Common myeloid progenitor, CD34-positive (primary cell): ENCODE results near the gene HSPA9.

Experiments used
- CTCF ChIA-PET: fragments of 350-600 bp; sonication (Branson Sonifier 250); formaldehyde crosslinking; loops from one replicate; lab custom pipeline; 2021; ENCODE audit warnings: antibody characterized with exemption; lab: Charles Lee
- POLR2A ChIA-PET: fragments of 350-600 bp; sonication (Branson Sonifier 250); formaldehyde crosslinking; loops from one replicate; lab custom pipeline; 2021; ENCODE audit warnings: antibody characterized with exemption; lab: Charles Lee
- DNase-seq, 3 donors: peaks; one replicate each; pipeline versions ENCODE4 v3.0.0 to v3.0.0-alpha.2; 2013
- H3K27ac ChIP-seq, 2 experiments: 1 replicate in 1 of 2; 2 replicates in 1 of 2; pipeline ENCODE4 v1.7.0; 2013; ENCODE audit warnings: inconsistent platforms in 2 of 2, low read length in 2 of 2, mild to moderate bottlenecking in 2 of 2, low read depth in 1 of 2, moderate library complexity in 1 of 2; ENCODE audit not compliant: severe bottlenecking in 2 of 2, insufficient read depth in 1 of 2, poor library complexity in 1 of 2
- H3K27me3 ChIP-seq, 5 experiments: replicated peaks in 2 of 5; 1 replicate in 3 of 5; 2 replicates in 2 of 5; pipeline versions ENCODE4 v1.6.1 to v1.7.0; 2013; ENCODE audit warnings: low read length in 4 of 5, mild to moderate bottlenecking in 2 of 5, moderate library complexity in 2 of 5, inconsistent platforms in 1 of 5; ENCODE audit not compliant: insufficient read depth in 5 of 5, control insufficient read depth in 4 of 5
- H3K36me3 ChIP-seq, 4 experiments: 1 replicate in 2 of 4; 2 replicates in 2 of 4; pipeline versions ENCODE4 v1.6.1 to v1.7.0; 2013; ENCODE audit warnings: low read length in 3 of 4, control low read depth in 1 of 4, mild to moderate bottlenecking in 1 of 4; ENCODE audit not compliant: control insufficient read depth in 4 of 4, insufficient read depth in 4 of 4
- H3K4me1 ChIP-seq, 4 experiments: 1 replicate in 3 of 4; 2 replicates in 1 of 4; pipeline versions ENCODE4 v1.6.1 to v1.7.1; 2013; ENCODE audit warnings: low read length in 3 of 4, mild to moderate bottlenecking in 3 of 4, control low read depth in 1 of 4, inconsistent platforms in 1 of 4, moderate library complexity in 1 of 4; ENCODE audit not compliant: control insufficient read depth in 4 of 4, insufficient read depth in 4 of 4; ENCODE audit errors: control extremely low read depth in 1 of 4
- H3K4me3 ChIP-seq, 7 experiments: 1 replicate in 4 of 7; 2 replicates in 3 of 7; pipeline versions ENCODE4 v1.5.1 to v1.7.0; 2013; ENCODE audit warnings: mild to moderate bottlenecking in 7 of 7, low read length in 6 of 7, moderate library complexity in 6 of 7, inconsistent platforms in 2 of 7, low read depth in 2 of 7, control low read depth in 1 of 7; ENCODE audit not compliant: insufficient read depth in 4 of 7, control insufficient read depth in 1 of 7; ENCODE audit errors: extremely low read depth in 1 of 7
- H3K9me3 ChIP-seq, 5 experiments: 1 replicate in 4 of 5; 2 replicates in 1 of 5; pipeline versions ENCODE4 v1.6.1 to v1.7.1; 2013; ENCODE audit warnings: low read length in 4 of 5, mild to moderate bottlenecking in 2 of 5, inconsistent platforms in 1 of 5, low read depth in 1 of 5, moderate library complexity in 1 of 5; ENCODE audit not compliant: control insufficient read depth in 4 of 5, insufficient read depth in 2 of 5; ENCODE audit errors: control extremely low read depth in 1 of 5
- WGBS: methylation state at CpG from one replicate; pipeline ENCODE4 v1.1.5; 2013; ENCODE audit not compliant: insufficient coverage; 5-methylcytosine and 5-hydroxymethylcytosine counted together

HSPA9 gene

GRCh38 chr5:138527170-138527569, 48.0 kb downstream of the HSPA9 start:
- 67% methylated on average over 1 of the region's 1 CpG for WGBS
- H3K9me3 ChIP-seq, result no peaks in the 10 kb centered on the region
- no peak overlapping the region for H3K4me3 ChIP-seq
- no peaks in the 10 kb centered on the region for H3K27me3 ChIP-seq
- H3K4me1 ChIP-seq, result peaks cover 0 to 2% (median 0%) of the 10 kb centered on the region in 4 experiments
- no peak for DNase-seq
- no peak overlapping the region for H3K27ac ChIP-seq
- ChIA-PET CTCF (interaction anchor here (0.9 to 3.4 kb wide), 4 partner anchors 10 to 77 kb away, joined by 3 to 14 read pairs (median 5); partner anchors contain the start of gene ETF1), POLR2A (interaction anchor here (0.5 to 1.5 kb wide), 2 partner anchors 9 to 24 kb away, joined by 3 to 4 read pairs; no protein-coding TSS in a partner anchor)
- H3K36me3 ChIP-seq, result peaks cover 1 to 48% (median 7%) of the 10 kb centered on the region in 4 experiments

- DNase-seq, result no peak
- ChIA-PET CTCF (no interaction called here), POLR2A (no interaction called here)
- H3K9me3 ChIP-seq, result no peaks in the 10 kb centered on the region
- no peak overlapping the region for H3K27ac ChIP-seq
- peaks cover 2 to 33% (median 8%) of the 10 kb centered on the region in 4 experiments for H3K36me3 ChIP-seq
- peaks cover 0 to 2% (median 0%) of the 10 kb centered on the region in 4 experiments for H3K4me1 ChIP-seq
- H3K4me3 ChIP-seq, result no peak overlapping the region
- H3K27me3 ChIP-seq, result no peaks in the 10 kb centered on the region
- WGBS, result 100% methylated on average over 5 of the region's 5 CpGs
These were observed 51.8 kb downstream of the HSPA9 start for GRCh38 chr5:138523406-138523805.

DNA sequence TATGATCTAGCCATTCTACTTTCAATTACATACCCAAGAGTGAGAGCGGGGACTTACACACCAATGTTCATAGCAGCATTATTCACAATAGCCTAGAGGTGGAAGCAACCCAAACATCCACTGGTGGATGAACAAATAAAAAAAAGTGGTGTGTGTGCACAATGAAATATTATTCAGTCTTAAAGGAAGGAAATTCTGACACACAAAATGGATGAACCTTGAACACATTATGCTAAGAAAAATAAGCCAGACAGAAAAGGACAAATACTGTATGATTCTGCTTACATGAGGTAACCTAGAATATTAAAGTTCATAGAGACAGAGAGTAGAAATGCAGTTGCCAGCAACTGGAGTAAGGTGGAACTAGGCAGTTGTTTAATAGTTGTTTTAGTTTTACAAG, 54.2 kb downstream of the HSPA9 start:
- WGBS, result no CpG with 5 or more reads among the region's 1 CpG
- no peak overlapping the region for H3K4me3 ChIP-seq
- no peaks in the 10 kb centered on the region for H3K4me1 ChIP-seq
- no peaks in the 10 kb centered on the region for H3K27me3 ChIP-seq
- H3K36me3 ChIP-seq, result peaks cover 12 to 36% (median 19%) of the 10 kb centered on the region in 4 experiments
- DNase-seq, result no peak
- ChIA-PET POLR2A (interaction anchor here (0.7 kb wide), 1 partner anchor 31 kb away, joined by 3 read pairs; no protein-coding TSS in a partner anchor), CTCF (interaction anchor here (0.7 to 1.6 kb wide), 5 partner anchors 9 to 21 kb away, joined by 3 to 5 read pairs (median 3); no protein-coding TSS in a partner anchor)
- H3K9me3 ChIP-seq, result no peaks in the 10 kb centered on the region
- H3K27ac ChIP-seq, result no peak overlapping the region

DNA sequence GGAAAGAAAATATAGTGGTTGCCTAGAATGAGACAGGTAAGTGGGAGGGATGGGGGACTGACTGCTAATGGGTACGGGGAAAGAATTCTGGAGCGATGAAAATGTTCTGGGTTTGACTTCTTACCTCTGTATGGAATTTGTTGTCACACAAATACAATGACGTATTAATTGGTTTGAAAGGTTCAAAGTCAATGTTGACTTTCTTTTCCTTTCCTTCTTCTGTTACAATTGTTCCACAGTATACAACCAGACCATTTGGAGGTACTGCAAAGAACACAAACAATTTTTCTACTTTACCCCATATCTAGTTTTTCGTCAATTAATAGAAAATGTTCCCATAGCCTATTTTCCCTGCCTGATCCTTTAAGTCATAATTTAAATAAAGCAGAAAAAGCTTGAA, 57.8 kb downstream of the HSPA9 start:
- DNase-seq, result no peak
- Histone ChIP-seq H3K4me1 (no peaks in the 10 kb centered on the region), H3K4me3 (no peak overlapping the region), H3K36me3 (peaks cover 23 to 62% (median 44%) of the 10 kb centered on the region in 4 experiments), H3K27ac (no peak overlapping the region), H3K27me3 (no peaks in the 10 kb centered on the region), H3K9me3 (no peaks in the 10 kb centered on the region)
- ChIA-PET CTCF (interaction anchor here (1.5 kb wide), 1 partner anchor 10 kb away, joined by 3 read pairs; no protein-coding TSS in a partner anchor), POLR2A (no interaction called here)
- 94% methylated on average over 3 of the region's 4 CpGs for WGBS

DNA sequence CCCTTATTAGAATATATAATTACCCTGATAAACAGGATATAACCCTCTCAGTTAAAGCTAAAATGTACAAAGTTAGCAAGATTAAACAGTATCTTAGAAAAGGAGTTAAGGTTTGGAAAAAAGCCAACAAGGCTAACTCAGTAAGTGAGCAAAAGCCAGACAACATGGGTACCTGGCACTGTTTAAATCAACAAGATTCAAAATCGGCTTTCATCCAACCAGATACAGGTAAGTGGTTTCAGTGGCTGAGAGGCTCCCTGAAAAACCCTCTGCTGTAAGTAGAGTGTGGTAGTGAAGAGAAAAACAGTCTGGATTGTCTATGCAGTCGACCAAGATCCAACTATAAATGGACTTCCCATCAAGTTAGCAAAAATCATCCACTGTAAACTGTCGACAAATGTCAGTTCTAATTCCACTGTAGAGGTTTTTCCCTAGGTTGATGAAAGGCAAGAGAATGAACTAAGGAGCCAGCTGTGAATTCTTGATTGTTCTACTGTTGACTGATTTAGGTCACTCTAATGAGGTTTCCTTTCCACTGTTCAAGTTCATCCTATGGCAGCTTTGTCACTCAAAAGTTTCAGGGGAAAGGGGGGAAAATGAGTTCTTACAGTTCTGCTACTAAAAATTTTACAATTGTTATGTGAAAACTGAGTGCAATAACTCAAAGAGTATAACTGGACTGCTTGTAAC, 59.5 kb downstream of the HSPA9 start:
- H3K36me3 ChIP-seq, result peaks cover 23 to 77% (median 52%) of the 10 kb centered on the region in 4 experiments
- H3K27ac ChIP-seq, result no peak overlapping the region
- no peak for DNase-seq
- H3K9me3 ChIP-seq, result no peaks in the 10 kb centered on the region
- WGBS, result no CpG with 5 or more reads among the region's 3 CpGs
- H3K27me3 ChIP-seq, result no peaks in the 10 kb centered on the region
- no peaks in the 10 kb centered on the region for H3K4me1 ChIP-seq
- POLR2A ChIA-PET, result no interaction called here
- no peak overlapping the region for H3K4me3 ChIP-seq
- CTCF ChIA-PET, result interaction anchor here (1.1 to 7.4 kb wide), 4 partner anchors 11 to 67 kb away, joined by 3 to 52 read pairs (median 8); no protein-coding TSS in a partner anchor

DNA sequence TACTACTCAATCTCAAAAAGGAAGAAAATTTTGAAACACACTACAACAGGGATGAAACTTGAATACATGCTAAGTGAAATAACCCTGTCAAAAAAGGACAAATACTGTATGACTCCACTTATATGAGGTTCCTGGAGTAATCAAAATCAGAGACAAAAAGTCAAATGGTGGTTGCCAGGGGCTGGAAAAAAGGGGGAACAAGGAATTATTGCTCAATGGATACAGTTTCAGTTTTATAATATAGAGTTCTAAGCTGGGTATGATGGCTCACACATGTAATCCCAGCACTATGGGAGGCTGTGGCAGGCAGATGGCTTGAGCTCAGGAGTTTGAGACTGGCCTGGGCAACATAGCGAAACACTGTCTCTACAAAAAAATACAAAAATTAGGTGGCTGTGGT, 61.2 kb downstream of the HSPA9 start:
- H3K9me3 ChIP-seq, result no peaks in the 10 kb centered on the region
- peaks cover 26 to 88% (median 61%) of the 10 kb centered on the region in 4 experiments for H3K36me3 ChIP-seq
- H3K4me1 ChIP-seq, result no peaks in the 10 kb centered on the region
- POLR2A ChIA-PET, result no interaction called here
- WGBS, result 80% methylated on average over 1 of the region's 1 CpG
- no peak for DNase-seq
- CTCF ChIA-PET, result interaction anchor here (1.7 to 7.4 kb wide), 2 partner anchors 12 to 34 kb away, joined by 6 to 52 read pairs; no protein-coding TSS in a partner anchor
- H3K27me3 ChIP-seq, result no peaks in the 10 kb centered on the region
- no peak overlapping the region for H3K27ac ChIP-seq
- H3K4me3 ChIP-seq, result no peak overlapping the region

DNA sequence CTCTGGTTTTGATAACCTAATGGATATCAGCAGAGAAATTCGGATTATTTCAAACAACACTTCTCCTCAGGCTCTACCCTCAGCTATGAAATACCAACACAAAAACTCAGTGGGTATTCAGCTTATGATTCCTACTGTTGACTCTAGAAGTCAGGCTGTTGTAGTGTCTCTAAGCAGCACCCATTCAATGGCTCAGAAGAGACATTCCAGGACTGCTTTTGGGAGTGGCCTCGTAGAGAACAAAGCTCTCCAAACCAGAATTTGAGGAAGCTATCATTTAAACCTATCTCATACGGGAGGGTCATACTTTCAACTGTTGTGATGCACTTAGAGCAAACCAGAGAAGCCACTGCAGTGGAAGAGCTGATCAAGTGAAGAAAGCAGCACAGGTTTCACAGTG, 66.2 kb downstream of the HSPA9 start:
- CTCF ChIA-PET, result interaction anchor here (0.8 to 1.6 kb wide), 7 partner anchors 10 to 59 kb away, joined by 3 to 12 read pairs (median 4); no protein-coding TSS in a partner anchor
- Histone ChIP-seq H3K27ac (no peak overlapping the region), H3K9me3 (no peaks in the 10 kb centered on the region), H3K36me3 (peaks cover 18 to 64% (median 48%) of the 10 kb centered on the region in 4 experiments), H3K4me1 (no peaks in the 10 kb centered on the region), H3K27me3 (no peaks in the 10 kb centered on the region), H3K4me3 (no peak overlapping the region)
- WGBS, result 95% methylated on average over 2 of the region's 3 CpGs
- no peak for DNase-seq
- POLR2A ChIA-PET, result interaction anchor here (1.0 kb wide), 1 partner anchor 9 kb away, joined by 3 read pairs; no protein-coding TSS in a partner anchor
